A673 (cell line): ENCODE data around the gene FABP3. TPM values are rescaled to one million over a fixed set of nuclear protein-coding genes. Genes with fewer than 3 reads are reported as not detected.

Experiments used
- BruUV-seq: library from RNA; stranded (reverse); fragments of 400-500 nt; replicated peaks from 2 replicates; lab custom pipeline; 2021; lab: Mats Ljungman, UMichigan
- CTCF ChIA-PET: fragments of 300-600 bp; sonication (Branson Sonifier 250); formaldehyde crosslinking; loops from one replicate; lab custom pipeline; 2022; ENCODE audit warnings: antibody characterized with exemption; lab: Charles Lee
- POLR2A ChIA-PET: fragments of 300-600 bp; sonication (Branson Sonifier 250); formaldehyde crosslinking; loops from one replicate; lab custom pipeline; 2022; ENCODE audit warnings: antibody characterized with exemption; ENCODE audit not compliant: low non-redundant PET; lab: Charles Lee
- DNase-seq: peaks from one replicate; pipeline ENCODE4 v3.0.0-alpha.2; 2015; ENCODE audit warnings: low spot score
- H3K27ac ChIP-seq: fragments of 200-600 bp; sonication (generic); 2 replicates; pipeline ENCODE4 v1.5.1; 2016; ENCODE audit warnings: mixed run types, low read depth, mild to moderate bottlenecking, mixed read lengths, antibody characterized with exemption, low read length; ENCODE audit not compliant: poor library complexity, severe bottlenecking
- H3K27me3 ChIP-seq: fragments of 200-600 bp; sonication (generic); replicated peaks from 2 replicates; pipeline ENCODE4 v1.6.1; 2017; ENCODE audit warnings: mixed run types, low read depth, mild to moderate bottlenecking, mixed read lengths, antibody characterized with exemption, low read length; ENCODE audit not compliant: insufficient read depth, poor library complexity
- H3K36me3 ChIP-seq: fragments of 200-600 bp; sonication (generic); 2 replicates; pipeline ENCODE4 v1.6.1; 2016; ENCODE audit warnings: mixed run types, mild to moderate bottlenecking, mixed read lengths, antibody characterized with exemption, low read length; ENCODE audit not compliant: insufficient read depth, poor library complexity, severe bottlenecking
- H3K4me1 ChIP-seq: fragments of 200-600 bp; sonication (generic); 2 replicates; pipeline ENCODE4 v1.6.1; 2017; ENCODE audit warnings: mixed run types, mild to moderate bottlenecking, mixed read lengths, antibody characterized with exemption, low read length; ENCODE audit not compliant: insufficient read depth, poor library complexity, severe bottlenecking
- H3K4me3 ChIP-seq: fragments of 200-600 bp; sonication (generic); 2 replicates; pipeline ENCODE4 v1.5.1; 2016; ENCODE audit warnings: low read depth, mixed run types, mild to moderate bottlenecking, mixed read lengths, low read length; ENCODE audit not compliant: poor library complexity, severe bottlenecking
- H3K9me3 ChIP-seq: fragments of 200-600 bp; sonication (generic); 2 replicates; pipeline ENCODE4 v1.6.1; 2016; ENCODE audit warnings: mixed run types, low read depth, mild to moderate bottlenecking, mixed read lengths, antibody characterized with exemption, low read length; ENCODE audit not compliant: poor library complexity, severe bottlenecking
- EZH2 ChIP-seq: fragments of 200-600 bp; sonication (generic); IDR thresholded peaks from 2 replicates; pipeline ENCODE4 v1.6.1; 2017; ENCODE audit warnings: borderline replicate concordance, low read depth, mild to moderate bottlenecking, mixed read lengths, antibody characterized with exemption, low read length; ENCODE audit not compliant: poor library complexity, severe bottlenecking
- intact Hi-C: fragments of 100-400 bp; cut with micrococcal nuclease; formaldehyde crosslinking; loops from one replicate; pipeline ENCODE4 v1.10.0; 2022; ENCODE audit not compliant: unreplicated experiment
- total RNA-seq: library from RNA; stranded (reverse); gene quantifications from 2 replicates; pipeline ENCODE4 v1.2.3, GENCODE V29; 2021
- TF ChIP-seq, protein P1 (sequence below): fragments of 300-800, 200-600 bp; sonication (generic); conservative IDR thresholded peaks from 2 replicates; pipeline ENCODE4 v1.5.1; 2017; ENCODE audit warnings: low read depth, mild to moderate bottlenecking, antibody characterized with exemption, low read length, moderate library complexity, mixed read lengths

Gene FABP3
- total RNA-seq, 1 experiment from 2014 or later: not detected

DNA sequence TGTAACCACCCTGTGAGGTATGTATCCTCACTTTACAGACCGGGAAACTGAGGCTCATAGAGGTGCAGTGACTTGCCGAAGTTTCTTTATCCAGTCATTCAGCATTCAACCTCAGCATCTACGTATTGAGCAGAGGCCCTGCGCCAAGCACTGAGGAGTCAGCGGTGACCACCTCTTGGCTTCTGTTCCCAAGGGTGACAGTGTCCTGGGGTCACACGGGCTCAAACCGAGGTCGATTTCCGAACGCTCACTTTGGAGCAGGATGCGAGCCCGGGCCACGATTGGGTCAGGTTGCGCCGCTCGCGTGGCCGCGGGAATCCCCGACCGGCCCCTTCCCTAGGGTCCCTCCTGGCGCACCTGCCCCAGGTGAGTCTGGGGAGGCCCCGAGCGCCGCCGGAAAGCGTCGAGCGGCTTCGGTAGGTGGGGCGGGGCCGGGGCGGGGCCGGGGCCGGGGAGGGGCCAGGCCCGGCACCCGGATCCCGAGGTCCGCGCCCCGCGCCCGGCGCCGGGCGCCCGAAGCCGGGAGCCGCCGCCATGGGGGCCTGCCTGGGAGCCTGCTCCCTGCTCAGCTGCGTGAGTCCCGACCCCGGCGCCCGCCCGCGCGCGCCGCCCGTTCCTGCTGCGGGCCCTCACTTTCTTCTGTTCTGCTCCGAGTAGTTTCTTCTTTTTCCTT is 40.0 kb upstream of the FABP3 start, which contains the start of gene SERINC2:
Gene SERINC2, plus strand, starts transcription at position 482 of the 673 bp plus-strand sequence. Its CDS starts 53 bp downstream, at position 535.
- DNase-seq: no peak
- Histone ChIP-seq H3K4me1 (peaks cover 8% of the 10 kb centered on the region), H3K36me3 (no peaks in the 10 kb centered on the region), H3K27ac (no peak within 1 kb of the TSS), H3K9me3 (no peaks in the 10 kb centered on the region), H3K4me3 (peak within 1 kb of the TSS; percentile 48), H3K27me3 (peaks cover 51% of the 10 kb centered on the region)
- POLR2A ChIA-PET: no interaction called here
- TF ChIP-seq, protein P1, sequence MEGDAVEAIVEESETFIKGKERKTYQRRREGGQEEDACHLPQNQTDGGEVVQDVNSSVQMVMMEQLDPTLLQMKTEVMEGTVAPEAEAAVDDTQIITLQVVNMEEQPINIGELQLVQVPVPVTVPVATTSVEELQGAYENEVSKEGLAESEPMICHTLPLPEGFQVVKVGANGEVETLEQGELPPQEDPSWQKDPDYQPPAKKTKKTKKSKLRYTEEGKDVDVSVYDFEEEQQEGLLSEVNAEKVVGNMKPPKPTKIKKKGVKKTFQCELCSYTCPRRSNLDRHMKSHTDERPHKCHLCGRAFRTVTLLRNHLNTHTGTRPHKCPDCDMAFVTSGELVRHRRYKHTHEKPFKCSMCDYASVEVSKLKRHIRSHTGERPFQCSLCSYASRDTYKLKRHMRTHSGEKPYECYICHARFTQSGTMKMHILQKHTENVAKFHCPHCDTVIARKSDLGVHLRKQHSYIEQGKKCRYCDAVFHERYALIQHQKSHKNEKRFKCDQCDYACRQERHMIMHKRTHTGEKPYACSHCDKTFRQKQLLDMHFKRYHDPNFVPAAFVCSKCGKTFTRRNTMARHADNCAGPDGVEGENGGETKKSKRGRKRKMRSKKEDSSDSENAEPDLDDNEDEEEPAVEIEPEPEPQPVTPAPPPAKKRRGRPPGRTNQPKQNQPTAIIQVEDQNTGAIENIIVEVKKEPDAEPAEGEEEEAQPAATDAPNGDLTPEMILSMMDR: no peak
- no peak for TF ChIP-seq EZH2
- intact Hi-C loops: no loop called here
- CTCF ChIA-PET: interaction anchor here (0.7 kb wide), 1 partner anchor 287 kb away, joined by 3 read pairs; no protein-coding TSS in a partner anchor
- BruUV-seq: no TSS peak

- no peak for DNase-seq
- Histone ChIP-seq H3K27ac (no peak overlapping the region), H3K9me3 (no peaks in the 10 kb centered on the region), H3K4me1 (peaks cover 8% of the 10 kb centered on the region), H3K27me3 (peaks cover 51% of the 10 kb centered on the region), H3K4me3 (no peak overlapping the region), H3K36me3 (no peaks in the 10 kb centered on the region)
- intact Hi-C loops: no loop called here
- TF ChIP-seq, protein P1: no peak
- peak; percentile 25 for TF ChIP-seq EZH2
- ChIA-PET CTCF (interaction anchor here (1.0 kb wide), 1 partner anchor 137 kb away, joined by 3 read pairs; no protein-coding TSS in a partner anchor), POLR2A (no interaction called here)
- no TSS peak for BruUV-seq
These were observed 39.3 kb upstream of the FABP3 start for GRCh38 chr1:31412205-31412604.

GRCh38 chr1:31410871-31411270 is 38.0 kb upstream of the FABP3 start:
- intact Hi-C loops: no loop called here
- Histone ChIP-seq H3K36me3 (no peaks in the 10 kb centered on the region), H3K4me1 (peaks cover 8% of the 10 kb centered on the region), H3K27me3 (peaks cover 48% of the 10 kb centered on the region), H3K27ac (no peak overlapping the region), H3K9me3 (no peaks in the 10 kb centered on the region), H3K4me3 (no peak overlapping the region)
- TF ChIP-seq EZH2: no peak
- TF ChIP-seq, protein P1: no peak
- no TSS peak for BruUV-seq
- DNase-seq: no peak
- POLR2A ChIA-PET: no interaction called here
- CTCF ChIA-PET: no interaction called here
